Measurements from ENCODE around the gene NEXN.
"Not testable (repeated sequence)": the region's sequence is repeated elsewhere in the genome, so short reads cannot be mapped to it uniquely, and the experiment has no call there.

Gene NEXN

GRCh38 chr1:77906624-77907023 is 18.2 kb downstream of the NEXN start:
- DNase-seq, result no peak

- DNase-seq, result no peak
Measured at GRCh38 chr1:77910116-77910515, 21.7 kb downstream of the NEXN start.

- not testable (repeated sequence) for DNase-seq
Measured at GRCh38 chr1:77918918-77919317, 30.5 kb downstream of the NEXN start.

- DNase-seq, result no peak
Measured at GRCh38 chr1:77925518-77925917, 37.1 kb downstream of the NEXN start.

GRCh38 chr1:77925956-77926355 is 37.5 kb downstream of the NEXN start:
- DNase-seq, result no peak

- DNase-seq, result no peak
Measured at GRCh38 chr1:77926561-77927357, 38.3 kb downstream of the NEXN start.

GRCh38 chr1:77927414-77927813 is 39.0 kb downstream of the NEXN start:
- DNase-seq, result no peak

- DNase-seq, result no peak
Measured at GRCh38 chr1:77929806-77930205, 41.4 kb downstream of the NEXN start.

GRCh38 chr1:77938651-77939050 is 50.2 kb downstream of the NEXN start:
- no peak for DNase-seq

GRCh38 chr1:77940921-77941570 is 52.6 kb downstream of the NEXN start:
- DNase-seq, result no peak

GRCh38 chr1:77942400-77943140 is 54.1 kb downstream of the NEXN start:
- DNase-seq, result no peak

GRCh38 chr1:77945345-77945744 is 56.9 kb downstream of the NEXN start:
- DNase-seq, result no peak

GRCh38 chr1:77948841-77949424 is 60.5 kb downstream of the NEXN start:
- no peak for DNase-seq

- no peak for DNase-seq
Measured at GRCh38 chr1:77950873-77951272, 62.4 kb downstream of the NEXN start.

- no peak for DNase-seq
Measured at GRCh38 chr1:77951328-77951727, 62.9 kb downstream of the NEXN start.

GRCh38 chr1:77953907-77954306 is 65.5 kb downstream of the NEXN start:
- no peak for DNase-seq

- no peak for DNase-seq
Measured at GRCh38 chr1:77954521-77954920, 66.1 kb downstream of the NEXN start.

- no peak for DNase-seq
Measured at GRCh38 chr1:77955709-77956108, 67.3 kb downstream of the NEXN start.

- no peak for DNase-seq
Measured at GRCh38 chr1:77956464-77956863, 68.0 kb downstream of the NEXN start.

- no peak for DNase-seq
Measured at GRCh38 chr1:77958391-77958790, 70.0 kb downstream of the NEXN start.

GRCh38 chr1:77958850-77959249 is 70.4 kb downstream of the NEXN start:
- no peak for DNase-seq

- no peak for DNase-seq
Measured at GRCh38 chr1:77961392-77961791, 73.0 kb downstream of the NEXN start.

GRCh38 chr1:77966291-77966690 is 77.9 kb downstream of the NEXN start:
- DNase-seq, result no peak

GRCh38 chr1:77970192-77970591 is 81.8 kb downstream of the NEXN start:
- no peak for DNase-seq

Data from NCI-H510A treated with DMSO at 0.1 percent for 48 hours (cell line).